RPMI7951 (cell line): Measurements from ENCODE around the gene PNPT1. TPM values are rescaled to one million over a fixed set of nuclear protein-coding genes. Genes with fewer than 3 reads are reported as not detected.
A peak's percentile ranks its signal among the peaks of the same experiment; 100 is the strongest.

Experiments used
- DNase-seq: peaks from one replicate; pipeline ENCODE4 v3.0.0-alpha.2; 2012; ENCODE audit warnings: low read depth
- total RNA-seq: library from RNA; depleted of rRNA; stranded (reverse); fragments of >200 nt; shearing (Covaris generic); gene quantifications from 2 replicates; pipeline ENCODE4 v1.2.3, GENCODE V29; 2014

PNPT1 gene
- total RNA-seq, 1 experiment from 2014 or later = 44.6 TPM

DNA sequence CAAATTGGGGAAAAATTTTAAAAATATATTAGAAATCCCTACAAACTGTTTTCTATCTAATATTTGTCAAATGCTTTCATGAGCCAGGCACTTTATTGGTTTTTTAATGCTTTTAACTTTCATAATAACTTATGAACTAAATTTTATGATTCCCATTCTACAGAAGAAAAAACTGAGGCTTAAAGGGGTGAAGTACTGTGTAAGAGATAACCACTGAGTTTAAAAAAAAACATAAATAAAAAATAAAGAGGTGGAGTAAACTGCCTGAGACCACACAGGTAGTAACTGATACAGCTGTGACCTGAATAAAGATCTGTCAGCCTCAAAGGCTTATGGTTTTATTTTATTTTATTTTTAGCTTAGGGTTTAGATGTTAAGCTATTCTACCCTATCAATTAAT lies 24.7 kb downstream of the PNPT1 start:
- DNase-seq = no peak

DNA sequence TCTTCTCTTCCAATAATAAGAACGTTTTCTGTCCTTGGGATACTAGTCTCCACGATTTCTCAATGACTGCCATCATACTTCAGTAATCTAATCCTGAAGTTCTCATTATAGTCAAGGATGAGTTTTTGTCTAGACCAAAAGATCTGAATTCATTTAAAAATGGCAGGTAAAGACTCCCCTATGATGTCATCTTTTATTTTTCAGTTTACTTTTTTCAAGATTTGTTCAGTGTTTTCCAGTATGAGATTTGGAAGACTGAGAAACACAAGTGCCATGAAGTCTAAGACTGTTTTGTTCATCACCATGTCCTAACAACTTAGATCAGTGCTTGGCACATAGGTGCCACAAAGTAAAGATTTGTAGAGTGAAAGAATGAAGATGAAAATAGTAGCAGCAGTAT lies 40.4 kb downstream of the PNPT1 start:
- no peak for DNase-seq

DNA sequence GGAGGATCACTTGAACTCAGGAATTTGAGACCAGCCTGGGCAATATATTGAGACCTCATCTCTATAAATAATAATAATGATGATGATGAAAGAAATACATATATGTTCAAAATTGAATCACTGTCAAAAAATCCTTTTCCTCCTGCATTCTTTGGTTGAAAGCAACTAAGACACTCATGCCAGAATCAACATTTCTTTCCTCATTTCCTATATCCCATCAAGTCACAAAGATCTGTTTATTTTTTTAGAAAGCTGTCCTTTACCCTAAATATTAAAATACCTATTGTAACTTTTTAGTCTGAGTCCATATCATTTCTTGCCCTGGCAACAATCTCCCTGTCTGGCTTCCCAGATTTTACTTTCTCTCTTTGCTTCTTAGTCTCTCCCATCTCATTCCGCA lies 44.4 kb downstream of the PNPT1 start:
- DNase-seq = no peak

DNA sequence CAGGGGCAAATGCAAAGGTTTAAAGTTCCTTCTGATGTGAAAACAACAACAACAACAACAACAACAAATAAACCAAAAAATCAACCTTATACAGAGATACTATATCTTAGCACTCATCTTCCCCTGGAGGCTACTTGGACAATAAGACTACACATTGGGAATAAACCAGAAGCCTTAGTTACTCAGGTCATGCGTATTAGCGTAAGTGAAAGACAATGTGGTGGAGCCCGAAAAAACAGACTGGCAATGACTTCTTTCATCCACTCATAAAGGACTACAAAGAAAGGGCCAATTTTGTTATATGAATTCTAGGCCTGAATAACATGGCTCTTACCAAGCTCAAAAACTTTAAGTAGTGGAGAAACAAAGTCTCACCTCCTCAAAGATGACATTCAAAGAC lies 56.8 kb downstream of the PNPT1 start:
- DNase-seq = no peak

DNA sequence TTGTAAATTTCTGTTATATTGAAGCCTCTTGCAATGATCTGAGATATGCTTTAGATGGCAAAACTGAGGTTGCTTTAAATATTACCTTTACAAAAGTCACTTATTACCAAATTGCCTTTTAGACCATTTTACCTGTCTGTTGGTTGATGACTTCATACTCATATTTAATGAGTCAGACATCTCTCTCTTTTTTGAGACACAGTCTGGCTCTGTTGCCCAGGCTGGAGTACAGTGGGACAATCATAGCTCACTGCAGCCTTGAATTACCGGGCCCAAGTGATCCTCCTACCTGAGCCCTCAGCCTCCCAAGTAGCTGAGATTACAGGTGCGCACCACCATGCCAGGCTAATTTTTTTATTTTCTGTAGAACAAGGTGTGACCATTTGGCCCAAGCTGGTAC lies 64.7 kb downstream of the PNPT1 start:
- DNase-seq = no peak

DNA sequence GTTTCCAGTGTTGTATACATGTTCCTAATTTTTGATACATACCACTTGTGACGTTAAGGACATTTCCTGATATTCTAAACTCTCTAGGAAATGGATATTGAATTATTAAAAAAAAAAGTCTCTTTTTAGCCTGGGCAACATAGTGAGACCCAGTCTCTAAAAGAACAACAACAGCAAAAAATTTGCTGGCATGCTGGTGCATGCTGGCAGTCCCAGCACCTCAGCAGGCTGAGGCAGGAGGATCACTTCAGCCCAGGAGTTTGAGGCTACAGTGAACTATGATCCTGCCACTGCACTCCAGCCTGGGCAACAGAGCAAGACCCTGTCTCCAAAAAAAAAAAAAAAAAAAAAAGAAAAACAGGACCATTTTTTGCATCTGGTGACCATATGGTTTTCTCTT lies 65.7 kb downstream of the PNPT1 start:
- no peak for DNase-seq

DNA sequence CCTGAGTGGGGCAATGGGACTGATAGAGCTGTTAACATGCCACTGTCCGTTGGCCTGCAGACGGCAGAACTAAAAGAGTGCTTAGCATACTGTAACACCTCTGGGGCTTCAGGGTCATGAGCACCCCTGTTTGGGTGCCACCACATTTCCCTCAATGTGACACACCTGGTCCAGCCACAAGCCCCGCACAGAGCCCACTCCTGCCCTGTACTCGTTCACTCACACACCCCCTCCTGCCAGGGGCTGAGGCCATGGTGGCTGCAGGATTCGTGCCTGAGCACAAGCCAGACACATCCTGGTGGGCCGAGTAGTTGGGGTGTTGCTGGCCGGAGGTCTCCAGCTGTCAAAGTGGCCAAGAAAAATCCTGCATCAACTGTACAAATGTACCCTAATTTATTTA lies 71.8 kb downstream of the PNPT1 start:
- DNase-seq = no peak

DNA sequence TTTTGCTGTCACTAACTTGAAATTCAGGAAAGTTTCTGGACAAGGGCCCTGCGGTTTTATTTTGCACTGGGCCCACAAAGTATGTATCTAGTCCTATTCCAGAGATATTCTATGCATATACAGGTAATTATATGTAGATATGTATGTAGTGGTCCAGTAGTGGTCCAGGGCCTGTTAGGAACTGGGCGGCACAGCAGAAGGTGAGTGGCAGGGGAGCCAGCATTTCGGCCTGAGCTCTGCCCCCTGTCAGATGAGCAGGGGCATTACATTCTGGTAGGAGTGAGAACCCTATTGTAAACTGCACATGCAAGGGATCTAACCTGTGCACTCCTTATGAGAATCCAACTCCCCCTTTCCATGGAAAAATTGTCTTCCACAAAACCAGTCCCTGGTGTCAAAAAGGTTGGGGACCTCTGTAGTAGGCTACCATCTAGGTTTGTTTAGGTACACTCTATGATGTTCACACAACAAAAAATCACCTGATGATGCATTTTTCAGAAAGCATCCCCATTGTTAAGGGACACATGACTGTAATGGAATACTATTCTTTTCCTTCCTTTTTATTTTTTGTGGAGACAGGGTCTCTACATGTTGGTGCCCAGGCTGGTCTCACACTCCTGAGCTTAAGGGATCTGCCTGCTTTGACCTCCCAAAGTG lies 73.4 kb downstream of the PNPT1 start:
- peak; percentile 13 for DNase-seq

DNA sequence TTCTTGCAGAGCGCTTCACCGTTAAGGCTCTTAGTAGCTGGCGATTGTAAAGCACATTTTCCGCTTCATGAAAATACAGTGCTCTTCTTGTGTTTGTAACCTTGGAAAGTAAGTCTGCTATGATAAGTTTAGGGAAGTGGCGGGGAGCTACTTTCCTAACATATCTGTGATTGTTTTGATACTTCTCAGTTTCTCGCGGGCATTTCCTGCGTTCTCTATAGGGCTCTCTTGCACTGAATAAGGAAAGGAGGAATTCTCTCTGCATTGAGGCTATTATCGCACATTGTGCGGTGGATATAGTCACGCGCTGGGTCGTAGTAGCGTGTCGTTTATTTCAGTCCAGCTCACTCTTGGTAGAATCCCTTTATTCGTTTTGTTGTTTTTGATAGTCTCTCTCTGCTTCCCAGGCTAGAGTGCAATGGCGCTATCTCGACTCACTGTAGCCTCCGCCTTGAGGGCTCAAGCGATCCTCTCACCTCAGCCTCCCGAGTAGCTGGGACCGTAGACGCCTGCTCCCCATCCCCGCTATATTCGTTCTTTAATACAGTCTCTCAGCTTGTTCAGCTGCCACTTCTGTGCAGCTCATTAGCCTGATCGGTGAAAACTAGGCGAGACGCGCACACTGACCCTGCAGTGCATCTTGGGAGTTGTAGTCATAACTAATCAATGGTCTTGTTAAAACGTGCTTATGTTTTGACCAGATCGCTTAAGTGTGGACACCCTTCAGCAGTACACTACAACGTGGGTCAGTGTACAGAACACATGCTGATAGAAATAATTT lies 75.2 kb downstream of the PNPT1 start:
- peak; percentile 65 for DNase-seq

DNA sequence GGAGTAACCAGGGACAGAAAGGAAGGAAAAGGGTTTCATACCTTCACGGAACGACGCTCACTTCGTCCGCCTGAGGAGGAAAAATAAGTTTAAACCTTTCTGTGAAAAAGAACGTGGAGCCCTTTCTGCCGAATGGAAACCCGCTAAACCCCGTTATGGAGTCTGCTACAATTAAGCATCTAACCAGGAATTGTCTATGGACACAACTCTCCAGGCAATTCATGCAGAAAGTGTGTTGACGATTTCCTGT lies 75.7 kb downstream of the PNPT1 start:
- DNase-seq = no peak

DNA sequence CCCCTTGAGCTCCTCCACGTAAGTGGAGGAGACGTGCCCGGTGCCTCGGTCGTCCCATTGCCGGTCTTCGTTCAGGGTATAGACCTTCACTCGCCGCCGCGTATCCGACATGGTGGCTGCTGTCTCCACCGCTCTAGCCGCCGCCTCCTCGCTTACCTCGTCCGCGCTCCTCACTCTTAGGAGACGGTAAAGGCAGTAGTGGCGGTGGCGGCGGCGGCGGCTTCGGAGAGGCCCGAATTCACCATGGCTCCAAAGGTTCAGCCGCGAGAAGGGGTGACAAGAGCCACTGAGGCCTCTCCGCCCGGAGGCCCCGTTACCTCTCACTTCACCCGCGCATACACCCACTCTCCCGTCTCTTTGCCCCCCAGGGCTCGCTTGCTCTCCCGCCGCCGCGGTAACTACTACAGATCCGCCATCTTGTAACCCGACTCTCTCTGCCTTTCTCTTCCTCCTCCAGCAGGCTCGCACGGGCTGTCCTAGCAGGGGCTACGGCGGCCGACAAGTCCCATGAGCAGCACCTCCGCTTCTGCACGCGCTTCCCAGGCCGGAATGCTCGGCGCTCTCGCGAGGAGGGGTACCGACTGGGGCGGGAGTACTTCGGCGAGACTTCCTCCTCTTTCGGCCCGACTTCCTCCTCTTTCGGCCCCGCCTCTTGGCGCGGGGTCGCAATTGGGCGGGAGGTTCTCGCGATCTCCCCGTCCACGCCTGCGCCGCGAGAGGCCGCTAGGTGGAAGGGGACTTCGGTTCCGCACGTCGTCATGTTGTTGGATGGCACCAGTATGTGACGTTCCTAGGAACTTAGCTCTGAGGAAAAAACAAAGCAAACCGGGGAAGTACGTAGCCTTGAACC lies 76.2 kb downstream of the PNPT1 start, which contains the start of gene PPP4R3B:
TSS of gene PPP4R3B (minus strand) at position 448 of the 850 bp plus-strand sequence. CDS start at position 111, 337 bp downstream.
- peak; percentile 100 for DNase-seq

DNA sequence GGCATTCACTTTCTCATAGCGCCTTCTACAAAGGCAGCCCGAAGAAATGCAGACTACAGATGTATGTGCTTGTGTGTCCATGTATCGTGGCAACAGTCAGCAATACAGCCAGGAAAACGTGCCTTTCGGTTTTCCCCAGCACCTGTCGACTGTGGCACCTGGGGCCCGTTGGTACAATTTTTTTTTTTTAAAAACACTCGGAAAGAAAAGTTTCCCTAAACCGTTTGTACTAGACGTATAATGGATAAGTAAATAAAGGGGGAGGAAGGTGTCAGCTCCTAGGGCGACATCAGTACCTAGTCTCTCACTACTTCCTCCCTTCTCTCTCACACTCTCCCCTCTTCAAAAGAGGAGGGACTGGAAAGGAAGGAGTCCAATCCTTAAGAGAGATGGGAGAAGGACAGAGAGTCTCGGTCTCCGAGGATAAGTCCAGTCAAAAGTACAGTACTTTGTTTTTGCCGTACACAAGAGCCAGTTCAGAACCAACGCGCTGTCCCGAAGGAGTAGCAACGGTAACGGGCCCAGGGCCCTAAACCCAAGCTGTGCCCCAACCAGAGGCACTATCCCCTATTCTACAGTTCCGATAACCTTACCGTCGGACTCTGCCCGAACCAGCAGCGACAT lies 77.0 kb downstream of the PNPT1 start:
- peak; percentile 60 for DNase-seq

DNA sequence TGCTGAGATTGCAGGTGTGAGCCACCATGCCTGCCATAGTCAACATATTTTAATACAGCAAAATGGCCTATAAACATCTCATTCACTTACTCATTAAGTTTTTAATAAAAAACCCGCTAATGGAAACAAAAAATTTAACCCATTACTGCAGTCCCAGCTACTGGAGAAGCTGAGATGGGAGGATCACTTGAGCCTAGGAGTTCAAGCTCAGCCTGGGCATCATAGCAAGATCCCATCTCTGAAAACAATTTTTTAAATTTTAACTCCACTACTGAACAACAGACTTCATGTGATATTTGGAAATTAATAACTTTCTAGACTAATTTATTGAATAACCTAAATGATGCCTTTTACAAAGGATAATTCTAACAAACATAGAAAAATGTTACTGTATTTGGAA lies 81.6 kb downstream of the PNPT1 start:
- DNase-seq = no peak

DNA sequence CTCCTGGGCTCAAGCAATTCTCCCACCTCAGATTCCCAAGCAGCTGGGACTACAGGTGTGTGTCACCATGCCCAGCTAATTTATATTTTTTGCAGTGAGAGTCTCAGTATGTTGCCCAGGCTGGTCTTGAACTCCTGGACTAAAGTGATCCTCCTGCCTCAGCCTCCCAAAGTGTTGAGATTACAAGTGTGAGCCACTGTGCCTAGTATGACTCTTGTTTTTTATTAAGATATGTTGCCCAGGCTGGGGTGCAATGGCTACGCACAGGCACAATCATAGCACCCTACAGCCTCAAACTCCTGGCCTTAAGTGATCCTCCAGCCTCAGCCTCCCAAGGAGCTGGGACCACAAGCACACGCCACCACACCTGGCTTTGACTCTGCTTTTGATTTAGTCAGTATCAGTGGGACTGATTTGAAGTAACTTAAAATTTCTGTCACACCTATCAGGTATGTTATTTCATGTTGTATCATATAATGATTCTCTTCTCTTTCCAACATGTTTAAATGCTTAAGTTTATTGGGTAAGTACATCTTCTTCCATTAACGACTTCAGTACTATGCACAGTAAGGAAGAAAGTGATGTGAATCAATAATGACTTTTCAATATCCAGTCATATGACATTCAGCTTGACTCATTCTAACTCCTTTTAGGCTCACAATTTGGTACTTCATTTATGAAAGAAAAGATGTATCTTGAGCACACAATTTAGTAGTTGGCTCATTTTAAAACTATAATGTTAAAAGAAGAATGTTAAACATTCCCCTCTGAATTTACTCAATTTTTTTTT lies 82.5 kb downstream of the PNPT1 start:
- DNase-seq = no peak

DNA sequence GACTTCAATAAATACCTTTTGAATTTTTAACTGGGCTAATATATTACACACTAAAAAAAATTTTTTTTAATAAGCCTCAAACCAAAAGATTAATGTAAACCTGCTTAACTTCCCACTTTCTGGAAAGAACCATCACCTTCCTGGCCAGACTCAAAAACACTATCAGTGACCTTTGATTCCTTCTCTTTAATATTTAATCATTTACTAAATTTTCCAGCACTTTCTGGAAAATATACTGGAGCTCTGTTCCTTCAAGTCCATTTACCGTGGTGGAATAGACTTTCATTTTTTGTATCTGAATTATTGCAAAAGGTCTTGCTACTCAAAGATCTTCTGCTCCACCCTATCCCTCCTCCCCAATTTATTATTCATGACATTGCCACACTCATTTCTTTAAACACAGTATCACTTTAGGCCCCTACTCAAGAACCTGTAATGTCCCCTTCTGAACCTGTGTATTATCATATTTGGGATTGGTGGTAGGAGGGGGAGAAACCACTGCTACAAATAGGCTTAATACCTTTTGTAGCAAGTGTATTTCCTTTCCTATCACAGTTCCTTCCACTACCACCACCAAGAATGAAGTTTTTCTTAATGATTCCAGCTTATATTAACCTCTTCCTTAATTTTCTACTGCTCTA lies 83.6 kb downstream of the PNPT1 start:
- no peak for DNase-seq

DNA sequence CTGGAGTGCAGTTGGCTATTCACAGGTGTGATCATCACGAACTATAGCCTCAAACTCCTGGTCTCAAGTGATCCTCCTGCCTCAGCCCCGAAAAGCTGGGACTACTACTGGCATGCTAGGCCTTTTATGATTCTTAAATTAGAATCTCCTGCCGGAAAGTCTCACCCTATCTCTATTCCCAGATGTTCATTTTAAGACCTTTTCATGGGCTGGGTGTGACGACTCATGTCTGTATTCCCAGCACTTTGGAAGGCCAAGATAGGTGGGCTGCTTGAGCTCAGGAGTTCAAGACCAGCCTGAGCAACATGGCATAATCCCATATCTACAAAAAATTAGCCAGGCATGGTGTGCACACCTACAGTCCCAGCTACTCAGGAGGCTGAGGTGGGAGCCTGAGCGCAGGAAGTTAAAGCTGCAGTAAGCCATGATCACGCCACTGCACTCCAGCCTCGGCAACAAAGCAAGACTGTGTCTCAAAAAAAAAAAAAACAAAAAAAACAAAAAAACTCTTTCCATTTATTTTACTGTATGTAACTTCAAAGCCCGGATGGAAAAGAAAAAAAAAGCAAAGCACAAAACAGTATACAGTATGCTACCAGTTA lies 84.3 kb downstream of the PNPT1 start:
- no peak for DNase-seq

DNA sequence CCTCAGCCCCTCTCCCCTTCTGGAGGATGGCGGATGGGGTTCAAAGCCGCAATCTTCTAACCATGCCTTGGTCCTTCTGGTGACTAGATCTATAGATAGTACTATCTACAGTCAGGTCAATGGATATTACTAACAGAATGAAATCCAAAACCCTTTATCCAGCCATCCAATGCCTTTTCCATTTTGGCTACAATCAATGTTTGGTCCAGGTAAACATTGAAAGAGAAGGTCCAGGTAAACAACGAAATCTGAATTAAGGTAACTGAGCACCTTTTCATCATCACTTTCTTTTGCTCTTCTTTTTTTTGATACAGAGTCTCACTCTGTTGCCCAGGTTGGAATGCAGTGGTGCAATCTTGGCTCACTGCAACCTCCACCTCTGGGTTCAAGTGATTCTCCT lies 85.9 kb downstream of the PNPT1 start:
- DNase-seq = no peak

DNA sequence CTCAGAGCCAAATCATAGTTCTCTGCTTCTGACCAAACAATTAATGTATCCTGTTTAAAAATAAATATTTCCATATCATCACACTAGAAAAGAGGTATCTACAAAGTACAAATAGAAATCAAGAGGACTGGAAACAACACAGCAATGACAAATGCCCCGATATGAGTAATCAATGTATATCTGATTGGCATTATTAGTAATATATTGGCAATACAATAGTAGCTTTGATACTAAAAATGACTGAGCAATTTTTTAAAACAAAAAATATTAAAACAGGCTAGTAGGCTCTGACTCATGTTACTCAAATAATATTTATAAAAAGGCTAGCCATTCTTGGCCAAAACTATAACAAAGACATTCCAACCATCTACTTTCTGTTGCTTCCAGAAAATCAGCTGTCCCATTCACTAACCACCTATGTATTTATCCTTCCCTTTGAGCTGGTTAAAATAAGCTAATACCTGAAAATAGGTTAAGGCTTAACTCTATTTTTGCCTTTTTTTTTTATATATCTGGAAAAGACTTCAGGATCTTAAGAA lies 89.5 kb downstream of the PNPT1 start:
- no peak for DNase-seq

DNA sequence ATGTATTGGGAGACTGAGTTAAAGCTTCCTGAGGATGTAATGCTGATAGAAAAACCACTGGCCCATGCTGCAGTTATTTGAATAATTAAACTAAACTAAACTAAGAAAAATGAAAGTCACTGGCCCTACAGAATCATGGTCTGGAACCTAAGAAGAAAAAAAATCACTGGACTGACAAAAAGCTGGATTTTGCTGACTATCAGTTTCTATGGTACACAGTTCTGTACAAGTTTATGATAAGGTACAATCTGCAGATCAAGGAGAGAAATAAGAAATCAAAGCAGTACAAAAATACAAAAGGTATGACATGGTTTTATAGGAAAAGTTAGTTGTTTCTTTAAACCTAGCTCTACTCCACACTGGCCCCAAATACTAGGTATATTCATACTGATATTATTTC lies 91.8 kb downstream of the PNPT1 start:
- no peak for DNase-seq

DNA sequence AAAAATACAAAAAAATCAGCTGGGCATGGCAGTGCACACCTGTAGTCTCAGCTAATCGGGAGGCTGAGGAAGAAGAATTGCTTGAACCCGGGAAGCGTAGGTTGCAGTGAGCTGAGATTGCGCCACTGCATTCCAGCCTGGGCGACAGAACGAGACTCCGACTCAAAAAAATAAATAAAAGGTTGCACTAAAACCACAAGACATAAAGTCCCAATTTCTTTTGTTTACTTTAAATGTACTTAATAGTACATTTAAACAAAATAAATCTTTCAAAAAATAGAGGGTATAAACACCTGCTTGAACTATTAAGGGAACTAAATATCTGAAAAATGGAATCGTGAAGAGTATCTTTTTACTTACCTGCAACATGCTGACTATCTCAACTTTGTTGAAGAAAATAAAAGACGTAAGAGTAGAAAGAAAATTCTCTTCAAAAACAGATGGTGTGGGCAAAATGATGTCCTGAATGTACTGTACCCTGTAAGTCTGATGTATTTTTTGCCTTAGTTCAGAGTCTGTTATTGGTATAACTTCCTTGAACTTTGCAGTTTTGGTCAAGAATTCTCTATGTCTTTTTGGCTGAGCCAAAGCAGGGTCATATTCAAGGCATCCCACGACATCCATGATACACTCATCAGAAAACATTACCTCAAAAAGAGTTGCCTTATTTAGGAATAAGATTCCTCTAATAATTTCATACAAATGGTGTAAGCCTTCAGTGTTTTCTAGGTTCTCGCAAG lies 95.4 kb downstream of the PNPT1 start:
- DNase-seq = no peak
